Measurements from ENCODE around the gene CYBRD1. TPM values are rescaled to one million over a fixed set of nuclear protein-coding genes. Genes with fewer than 3 reads are reported as not detected.

The CYBRD1 gene
- total RNA-seq, 1 donor from 2014 or later: 47.7 TPM

GRCh38 chr2:171547720-171548119, 25.4 kb downstream of the CYBRD1 start:
- peaks cover 3% of the 10 kb centered on the region for H3K36me3 Mint-ChIP-seq
- H3K9me3 Mint-ChIP-seq: no peaks in the 10 kb centered on the region
- DNase-seq (ENCODE audit: low spot score in 2 of 2, unreplicated experiment in 2 of 2): no peak
- no peak overlapping the region for H3K27ac Mint-ChIP-seq
- no peak overlapping the region for H3K4me3 Mint-ChIP-seq
- H3K4me1 Mint-ChIP-seq: peaks cover 4% of the 10 kb centered on the region
- H3K27me3 Mint-ChIP-seq (ENCODE audit: low read depth): no peaks in the 10 kb centered on the region
- no peak for TF ChIP-seq CTCF (IDR thresholded peaks at IDR 0.05; ENCODE audit: unreplicated experiment)

- Mint-ChIP-seq H3K27ac (no peak overlapping the region), H3K36me3 (peaks cover 15% of the 10 kb centered on the region)
- no peak for DNase-seq (ENCODE audit: low spot score in 2 of 2, unreplicated experiment in 2 of 2)
Measured at GRCh38 chr2:171550613-171551012, 28.3 kb downstream of the CYBRD1 start.

GRCh38 chr2:171551836-171552235, 29.6 kb downstream of the CYBRD1 start:
- no peak for DNase-seq (ENCODE audit: low spot score in 2 of 2, unreplicated experiment in 2 of 2)
- TF ChIP-seq CTCF (IDR thresholded peaks at IDR 0.05; ENCODE audit: unreplicated experiment): no peak

More at GRCh38 chr2:171550613-171551012, 28.3 kb downstream of the CYBRD1 start:
- Mint-ChIP-seq H3K4me3 (no peak overlapping the region), H3K27me3 (ENCODE audit: low read depth) (no peaks in the 10 kb centered on the region), H3K9me3 (no peaks in the 10 kb centered on the region), H3K4me1 (peaks cover 4% of the 10 kb centered on the region)
- TF ChIP-seq CTCF (IDR thresholded peaks at IDR 0.05; ENCODE audit: unreplicated experiment): no peak

GRCh38 chr2:171553236-171553635, 31.0 kb downstream of the CYBRD1 start:
- no peak overlapping the region for H3K4me3 Mint-ChIP-seq
- no peak for DNase-seq (ENCODE audit: low spot score in 2 of 2, unreplicated experiment in 2 of 2)
- no peaks in the 10 kb centered on the region for H3K27me3 Mint-ChIP-seq (ENCODE audit: low read depth)

More at GRCh38 chr2:171551836-171552235, 29.6 kb downstream of the CYBRD1 start:
- no peak overlapping the region for H3K27ac Mint-ChIP-seq
- no peaks in the 10 kb centered on the region for H3K27me3 Mint-ChIP-seq (ENCODE audit: low read depth)
- H3K4me1 Mint-ChIP-seq: peaks cover 4% of the 10 kb centered on the region
- no peak overlapping the region for H3K4me3 Mint-ChIP-seq
- H3K9me3 Mint-ChIP-seq: no peaks in the 10 kb centered on the region
- H3K36me3 Mint-ChIP-seq: peaks cover 18% of the 10 kb centered on the region

GRCh38 chr2:171553858-171554257, 31.6 kb downstream of the CYBRD1 start:
- peaks cover 18% of the 10 kb centered on the region for H3K36me3 Mint-ChIP-seq
- H3K27me3 Mint-ChIP-seq (ENCODE audit: low read depth): no peaks in the 10 kb centered on the region
- no peaks in the 10 kb centered on the region for H3K9me3 Mint-ChIP-seq
- H3K27ac Mint-ChIP-seq: no peak overlapping the region
- TF ChIP-seq CTCF (IDR thresholded peaks at IDR 0.05; ENCODE audit: unreplicated experiment): no peak
- no peak overlapping the region for H3K4me3 Mint-ChIP-seq
- peaks cover 4% of the 10 kb centered on the region for H3K4me1 Mint-ChIP-seq
- DNase-seq (ENCODE audit: low spot score in 2 of 2, unreplicated experiment in 2 of 2): no peak

More at GRCh38 chr2:171553236-171553635, 31.0 kb downstream of the CYBRD1 start:
- Mint-ChIP-seq H3K9me3 (no peaks in the 10 kb centered on the region), H3K36me3 (peaks cover 18% of the 10 kb centered on the region), H3K27ac (no peak overlapping the region), H3K4me1 (peaks cover 4% of the 10 kb centered on the region)
- TF ChIP-seq CTCF (IDR thresholded peaks at IDR 0.05; ENCODE audit: unreplicated experiment): no peak
